ENCODE results near the gene CABLES1. TPM values are rescaled to one million over a fixed set of nuclear protein-coding genes. Genes with fewer than 3 reads are reported as not detected.

CABLES1 gene
- total and polyA plus RNA-seq, 2 of the 8 experiments (the other 6 are each of a cell fraction or from before 2014, with no cell fraction given) = 9.2 to 26.4 TPM

DNA sequence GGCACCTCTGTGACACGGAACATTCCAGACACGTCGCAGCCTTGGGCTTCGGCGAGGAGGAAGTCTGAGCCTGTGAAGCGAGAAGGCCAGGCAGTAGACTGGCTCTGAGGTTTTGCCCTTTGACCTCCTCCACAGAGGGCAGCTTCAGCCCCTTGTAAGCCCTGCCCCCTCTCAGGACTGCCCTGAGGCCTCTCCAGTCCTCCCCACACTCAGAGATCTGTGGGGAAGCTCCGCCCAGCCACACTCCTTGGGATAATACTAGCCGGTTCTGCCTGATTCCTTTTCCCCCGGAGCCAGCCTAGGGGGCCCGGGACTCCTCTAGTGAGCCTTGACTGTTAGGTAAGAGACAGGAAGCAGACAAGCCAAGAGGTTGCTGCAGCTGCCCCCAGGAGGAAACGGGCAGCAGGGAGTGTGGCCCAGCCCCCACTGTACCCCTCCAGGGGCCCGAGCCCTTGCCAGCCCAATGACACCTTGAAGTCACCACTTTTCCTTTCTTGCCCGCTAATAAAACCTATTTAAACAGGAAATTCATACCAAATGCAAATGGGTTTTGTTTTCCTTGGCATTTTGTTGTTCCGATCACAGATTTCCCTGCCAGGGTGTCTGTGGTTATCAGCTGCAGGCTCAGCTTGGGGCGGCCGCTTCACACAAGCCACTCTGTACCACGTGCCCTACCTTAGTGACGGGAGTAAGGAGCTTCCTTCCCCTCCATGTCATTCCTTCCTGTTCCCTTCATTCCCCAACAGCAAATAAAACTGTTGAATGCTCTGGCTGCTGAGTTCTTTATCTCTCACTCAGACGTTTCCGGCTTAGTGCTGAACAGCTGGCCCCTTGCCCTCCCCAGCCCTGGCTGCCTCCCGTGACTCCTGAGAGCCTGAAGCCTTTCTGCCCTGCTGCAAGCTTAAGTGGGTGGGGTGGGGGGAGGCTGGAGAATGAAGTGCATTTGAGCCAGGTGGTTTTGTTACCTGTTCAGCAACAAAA is 124.7 kb downstream of the CABLES1 start (continued):
- TF ChIP-seq, protein P1, sequence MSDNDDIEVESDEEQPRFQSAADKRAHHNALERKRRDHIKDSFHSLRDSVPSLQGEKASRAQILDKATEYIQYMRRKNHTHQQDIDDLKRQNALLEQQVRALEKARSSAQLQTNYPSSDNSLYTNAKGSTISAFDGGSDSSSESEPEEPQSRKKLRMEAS (IDR thresholded peaks at IDR 0.05) = peak; percentile 72
- TF ChIP-seq TAF7 (optimal IDR thresholded peaks at IDR 0.05; ENCODE audit: borderline replicate concordance, low read depth, low read length) (no peak), HDAC2 (IDR thresholded peaks at IDR 0.05; ENCODE audit: borderline replicate concordance in 1 of 2, low read depth in 2 of 2, low read length in 2 of 2) (no peak), POLR2AphosphoS5 (IDR thresholded peaks at IDR 0.05; ENCODE audit: low read depth, low read length) (peak; percentile 4; the same call in 1 of the 2 replicates), ASH2L (IDR thresholded peaks at IDR 0.05; ENCODE audit: low read length) (peak; percentile 53), SP4 (IDR thresholded peaks at IDR 0.05; ENCODE audit: low read length) (no peak), EP300 (IDR thresholded peaks at IDR 0.05; ENCODE audit: borderline replicate concordance in 1 of 2, low read depth in 2 of 2, low read length in 2 of 2) (peak in 1 of 2 experiments; percentile 18; a peak in 1 of 3 replicates)
- TF ChIP-seq, protein P2, sequence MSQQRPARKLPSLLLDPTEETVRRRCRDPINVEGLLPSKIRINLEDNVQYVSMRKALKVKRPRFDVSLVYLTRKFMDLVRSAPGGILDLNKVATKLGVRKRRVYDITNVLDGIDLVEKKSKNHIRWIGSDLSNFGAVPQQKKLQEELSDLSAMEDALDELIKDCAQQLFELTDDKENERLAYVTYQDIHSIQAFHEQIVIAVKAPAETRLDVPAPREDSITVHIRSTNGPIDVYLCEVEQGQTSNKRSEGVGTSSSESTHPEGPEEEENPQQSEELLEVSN (IDR thresholded peaks at IDR 0.05) = peak; percentile 69
